Fibroblast of mammary gland (primary cell): ENCODE data around the gene ANKRD62.
A peak's percentile ranks its signal among the peaks of the same experiment; 100 is the strongest.
"Not testable (repeated sequence)": the region's sequence is repeated elsewhere in the genome, so short reads cannot be mapped to it uniquely, and the experiment has no call there.

Experiments
- DNase-seq: peaks from one replicate; pipeline ENCODE4 v3.0.0-alpha.2; 2010; ENCODE audit warnings: low read depth
- H3K4me3 ChIP-seq: 2 replicates; pipeline ENCODE4 v1.5.1; 2011; ENCODE audit warnings: low read depth, mild to moderate bottlenecking, low read length, moderate library complexity; ENCODE audit not compliant: control insufficient read depth
- TF ChIP-seq, protein P1 (sequence below): conservative IDR thresholded peaks from 2 replicates; pipeline ENCODE4 v1.5.1; 2011; ENCODE audit warnings: low read depth, low read length, inconsistent platforms; ENCODE audit not compliant: control insufficient read depth, insufficient read depth

Gene ANKRD62

DNA sequence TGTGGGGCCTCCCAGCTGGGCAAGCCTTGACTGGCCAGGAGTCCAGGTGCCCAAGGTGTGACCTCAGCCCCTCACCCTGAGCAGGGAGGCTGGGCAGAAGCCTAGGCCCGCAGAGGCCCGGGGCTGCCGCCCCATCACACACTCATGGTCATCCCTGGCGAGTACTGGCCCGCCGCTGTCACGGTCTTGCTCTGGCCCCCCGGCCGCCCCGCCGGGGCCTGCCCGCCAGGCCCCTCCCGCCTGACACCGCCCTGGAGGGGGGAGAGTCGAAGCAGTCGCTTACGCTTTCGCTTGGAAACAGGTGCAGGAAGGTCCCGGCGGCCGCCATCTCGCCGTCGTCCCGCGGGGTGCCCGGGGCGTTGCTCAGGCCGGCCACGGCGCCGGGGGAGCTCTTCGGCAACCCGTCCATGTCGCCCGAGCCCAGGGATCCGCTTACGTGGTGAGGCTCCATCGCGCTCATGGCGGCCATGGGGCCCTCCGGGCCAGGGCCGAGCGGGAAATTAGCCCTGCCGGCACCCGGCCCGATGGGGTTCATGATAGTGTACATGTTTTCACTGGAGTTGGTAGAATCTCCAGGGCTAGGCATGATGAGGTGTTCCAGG, 26.6 kb upstream of the ANKRD62 start:
- TF ChIP-seq, protein P1, sequence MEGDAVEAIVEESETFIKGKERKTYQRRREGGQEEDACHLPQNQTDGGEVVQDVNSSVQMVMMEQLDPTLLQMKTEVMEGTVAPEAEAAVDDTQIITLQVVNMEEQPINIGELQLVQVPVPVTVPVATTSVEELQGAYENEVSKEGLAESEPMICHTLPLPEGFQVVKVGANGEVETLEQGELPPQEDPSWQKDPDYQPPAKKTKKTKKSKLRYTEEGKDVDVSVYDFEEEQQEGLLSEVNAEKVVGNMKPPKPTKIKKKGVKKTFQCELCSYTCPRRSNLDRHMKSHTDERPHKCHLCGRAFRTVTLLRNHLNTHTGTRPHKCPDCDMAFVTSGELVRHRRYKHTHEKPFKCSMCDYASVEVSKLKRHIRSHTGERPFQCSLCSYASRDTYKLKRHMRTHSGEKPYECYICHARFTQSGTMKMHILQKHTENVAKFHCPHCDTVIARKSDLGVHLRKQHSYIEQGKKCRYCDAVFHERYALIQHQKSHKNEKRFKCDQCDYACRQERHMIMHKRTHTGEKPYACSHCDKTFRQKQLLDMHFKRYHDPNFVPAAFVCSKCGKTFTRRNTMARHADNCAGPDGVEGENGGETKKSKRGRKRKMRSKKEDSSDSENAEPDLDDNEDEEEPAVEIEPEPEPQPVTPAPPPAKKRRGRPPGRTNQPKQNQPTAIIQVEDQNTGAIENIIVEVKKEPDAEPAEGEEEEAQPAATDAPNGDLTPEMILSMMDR: no peak
- no peak for DNase-seq
- no peak overlapping the region for H3K4me3 ChIP-seq

DNA sequence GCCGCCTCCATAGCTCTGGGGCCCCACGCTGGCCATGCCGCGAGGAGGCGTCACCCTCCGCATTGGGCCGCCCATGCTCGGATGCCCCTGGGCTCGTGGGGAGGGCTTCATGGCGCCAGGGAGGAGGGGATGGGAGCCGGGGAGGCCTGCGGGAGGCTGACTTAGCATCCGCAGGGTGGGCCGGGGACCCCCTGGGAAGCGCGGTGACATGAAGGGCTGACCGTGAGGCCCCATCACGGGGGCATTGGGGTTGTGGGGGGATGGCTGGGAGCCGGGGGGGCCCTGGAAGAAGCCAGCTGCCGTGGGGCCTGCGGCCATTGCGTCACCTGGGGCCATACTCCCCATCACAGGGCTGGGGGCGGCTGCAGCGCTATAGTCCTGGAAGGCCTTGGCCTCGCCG, 26.0 kb upstream of the ANKRD62 start:
- TF ChIP-seq, protein P1: no peak
- no peak overlapping the region for H3K4me3 ChIP-seq
- no peak for DNase-seq

GRCh38 chr18:12068316-12068949, 25.2 kb upstream of the ANKRD62 start:
- DNase-seq, H3K4me3 ChIP-seq: not testable (repeated sequence)

DNA sequence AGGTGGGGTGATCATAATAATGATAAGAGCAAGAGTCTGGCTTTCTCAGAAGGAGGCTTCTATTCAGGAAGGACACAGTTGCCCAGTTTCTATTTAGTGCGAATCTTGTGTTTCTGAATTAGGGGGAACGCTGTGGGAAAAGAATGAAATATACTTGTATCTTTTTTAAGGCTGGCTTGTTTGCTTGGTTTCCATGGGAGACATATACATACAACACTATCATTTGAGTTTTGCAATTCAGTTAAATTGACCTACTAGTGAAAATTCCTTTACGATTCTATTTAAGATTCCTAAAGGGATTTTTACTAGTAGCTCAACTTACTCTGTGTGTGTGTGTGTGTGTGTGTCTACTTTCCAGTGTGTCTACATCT, 24.7 kb upstream of the ANKRD62 start:
- TF ChIP-seq, protein P1: no peak

DNA sequence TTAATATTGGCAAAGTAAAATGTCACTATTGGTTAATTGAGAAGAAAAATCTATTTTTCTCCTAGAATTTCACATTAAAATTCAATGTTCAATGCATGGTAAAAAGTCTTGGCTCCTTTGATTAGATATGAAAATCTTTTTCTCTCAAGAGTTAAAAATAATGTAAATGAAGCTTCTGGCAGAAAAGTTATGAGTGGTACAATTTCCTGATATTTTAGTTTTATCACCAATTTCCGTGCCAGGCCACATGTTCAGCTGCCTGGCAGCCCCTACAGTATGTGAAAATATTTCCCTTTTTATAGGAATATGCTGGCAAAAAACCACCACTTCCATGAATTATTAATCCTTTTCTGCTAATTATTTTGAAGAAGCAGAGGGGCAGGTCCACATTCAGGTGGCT, 22.6 kb upstream of the ANKRD62 start:
- DNase-seq, H3K4me3 ChIP-seq: not testable (repeated sequence)

More for the DNA sequence above, 24.7 kb upstream of the ANKRD62 start:
- DNase-seq: no peak
- no peak overlapping the region for H3K4me3 ChIP-seq

GRCh38 chr18:12072996-12073395, 20.6 kb upstream of the ANKRD62 start:
- H3K4me3 ChIP-seq: no peak overlapping the region
- no peak for DNase-seq
- TF ChIP-seq, protein P1: no peak

DNA sequence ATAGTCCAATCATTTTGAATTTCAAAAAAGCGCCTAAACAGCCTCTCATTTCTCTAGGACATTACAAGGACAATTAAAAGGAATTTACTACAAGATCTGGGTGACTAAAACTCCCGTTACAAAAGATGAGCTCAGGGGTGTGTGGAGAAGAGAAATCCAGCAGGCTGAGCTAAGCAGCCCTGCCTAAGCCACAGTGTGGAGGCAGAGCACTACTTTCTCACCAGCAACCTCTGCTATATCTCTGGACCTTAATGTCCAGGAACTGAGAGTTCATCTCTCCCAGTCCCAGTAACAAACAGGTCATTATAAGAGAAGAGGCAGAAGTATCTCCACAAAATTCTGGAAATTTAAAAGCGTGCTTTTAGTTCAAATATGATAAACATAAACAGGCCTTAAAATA, 18.9 kb upstream of the ANKRD62 start:
- DNase-seq: peak; percentile 18
- H3K4me3 ChIP-seq: no peak overlapping the region
- TF ChIP-seq, protein P1: peak; percentile 7
